ENCODE measurements around the gene LZTS3. TPM values are rescaled to one million over a fixed set of nuclear protein-coding genes. Genes with fewer than 3 reads are reported as not detected.

Gene LZTS3
- total and polyA plus RNA-seq, 10 of the 15 experiments (the other 5 are each of a cell fraction or from before 2014, with no cell fraction given), result 0.03 to 0.90 (median 0.22) TPM

DNA sequence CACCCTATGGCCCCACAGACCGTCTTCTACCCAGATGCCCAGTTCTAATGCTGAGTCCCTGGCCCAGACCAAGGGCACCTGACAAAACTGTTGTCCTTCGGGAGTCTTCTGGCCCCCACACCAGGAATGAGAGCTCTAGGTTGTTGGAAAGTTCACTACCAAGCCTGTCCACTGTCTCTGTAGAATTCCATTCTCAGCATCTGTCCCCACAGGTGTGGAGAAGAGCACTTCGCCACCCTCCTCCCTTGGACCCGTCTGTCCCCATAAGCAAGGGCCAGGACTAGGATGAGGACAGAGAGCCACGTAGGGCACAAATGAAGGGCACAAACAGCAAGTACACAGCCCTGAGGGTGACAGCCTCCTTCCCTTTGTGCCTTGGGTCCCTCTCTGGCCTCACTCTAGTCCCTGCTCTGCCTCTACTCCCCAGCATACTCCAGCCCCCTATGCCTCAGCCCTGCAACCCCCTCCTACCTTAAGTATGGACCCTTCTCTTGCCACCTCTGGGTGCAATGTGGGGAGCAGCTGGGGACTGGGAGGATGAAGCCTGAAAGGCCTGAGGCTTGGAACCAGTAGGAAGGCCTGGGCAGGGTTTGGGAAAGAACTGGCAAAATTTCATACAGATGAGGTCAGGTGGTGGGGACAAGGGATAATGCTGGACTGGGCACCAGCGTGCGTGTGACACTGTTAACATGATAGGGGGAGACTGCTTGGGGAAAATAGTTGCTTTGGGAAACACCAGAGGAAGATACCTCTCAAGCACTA lies 4.3 kb downstream of the LZTS3 start (continued):
- no peak for TF ChIP-seq TCF12 (IDR thresholded peaks at IDR 0.05; ENCODE audit: low read depth, low read length)
- TF ChIP-seq, protein P1, sequence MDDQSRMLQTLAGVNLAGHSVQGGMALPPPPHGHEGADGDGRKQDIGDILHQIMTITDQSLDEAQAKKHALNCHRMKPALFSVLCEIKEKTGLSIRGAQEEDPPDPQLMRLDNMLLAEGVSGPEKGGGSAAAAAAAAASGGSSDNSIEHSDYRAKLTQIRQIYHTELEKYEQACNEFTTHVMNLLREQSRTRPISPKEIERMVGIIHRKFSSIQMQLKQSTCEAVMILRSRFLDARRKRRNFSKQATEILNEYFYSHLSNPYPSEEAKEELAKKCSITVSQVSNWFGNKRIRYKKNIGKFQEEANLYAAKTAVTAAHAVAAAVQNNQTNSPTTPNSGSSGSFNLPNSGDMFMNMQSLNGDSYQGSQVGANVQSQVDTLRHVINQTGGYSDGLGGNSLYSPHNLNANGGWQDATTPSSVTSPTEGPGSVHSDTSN (IDR thresholded peaks at IDR 0.05; ENCODE audit: insufficient replicate concordance, low read depth, low read length), result no peak
- TF ChIP-seq ZNF207 (IDR thresholded peaks at IDR 0.05; ENCODE audit: borderline replicate concordance), result no peak
- TF ChIP-seq EZH2 (IDR thresholded peaks at IDR 0.05; ENCODE audit: borderline replicate concordance, control insufficient read depth, low read depth, low read length), result no peak
- TF ChIP-seq MEF2A (IDR thresholded peaks at IDR 0.05; ENCODE audit: insufficient read depth, low read depth, low read length), result no peak
- TF ChIP-seq, protein P2, sequence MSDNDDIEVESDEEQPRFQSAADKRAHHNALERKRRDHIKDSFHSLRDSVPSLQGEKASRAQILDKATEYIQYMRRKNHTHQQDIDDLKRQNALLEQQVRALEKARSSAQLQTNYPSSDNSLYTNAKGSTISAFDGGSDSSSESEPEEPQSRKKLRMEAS (IDR thresholded peaks at IDR 0.05; ENCODE audit: low read depth, low read length), result no peak

DNA sequence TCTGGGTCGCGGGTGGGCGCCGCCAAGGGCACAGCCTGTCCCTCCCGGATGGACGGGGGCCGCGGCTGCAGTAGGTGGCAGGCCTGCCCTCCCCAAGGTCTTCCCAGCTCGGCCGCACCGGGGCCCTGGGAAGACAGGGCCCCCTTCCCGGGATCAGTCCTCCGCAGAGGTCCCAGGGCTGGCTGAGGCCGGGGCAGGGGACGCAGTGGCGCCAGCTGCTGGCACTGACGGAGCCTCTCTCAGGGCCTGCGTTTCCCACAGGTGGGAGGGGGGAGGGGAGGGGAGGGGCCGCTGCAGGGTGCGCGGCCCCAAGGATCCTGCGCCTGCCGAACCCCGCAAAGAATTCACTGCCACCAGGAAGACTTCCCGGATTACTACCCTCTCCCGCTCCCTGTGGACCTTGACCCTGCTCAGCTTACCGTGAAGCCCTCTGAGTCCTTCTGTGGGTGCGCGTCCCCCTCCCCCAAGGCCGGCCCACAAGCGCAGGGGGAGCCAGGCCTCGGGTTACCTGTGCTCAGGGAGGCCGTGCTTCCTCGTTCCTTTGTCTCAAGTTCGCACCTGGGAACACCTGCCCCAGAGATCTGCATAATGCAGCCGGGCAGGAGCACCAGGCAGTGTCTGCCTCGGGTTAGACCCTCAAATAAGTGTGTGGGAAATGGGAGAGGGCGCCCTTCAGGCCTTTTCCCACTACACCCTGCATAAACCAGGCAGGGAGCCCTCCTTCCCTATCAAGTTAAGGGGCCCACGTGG lies 5.1 kb downstream of the LZTS3 start:
- H3K79me2 ChIP-seq (ENCODE audit: control insufficient read depth, insufficient read depth, low read length), result no peaks in the 10 kb centered on the region
- ChIA-PET SMC1A (ENCODE audit: uncharacterized antibody, unreplicated experiment) (no interaction called here), CTCF (no interaction called here), RAD21 (ENCODE audit: unreplicated experiment) (no interaction called here), POLR2A (no interaction called here)
- H3K4me2 ChIP-seq (ENCODE audit: control insufficient read depth, insufficient read depth), result no peak overlapping the region
- H3K4me1 ChIP-seq (ENCODE audit: control insufficient read depth, insufficient read depth, low read length), result no peaks in the 10 kb centered on the region
- no peak overlapping the region for H3K9ac ChIP-seq (ENCODE audit: control insufficient read depth, insufficient read depth, low read length)
- intact Hi-C loops (cut with micrococcal nuclease; ENCODE audit: unreplicated experiment) (no loop called here), in situ Hi-C loops (cut with MboI) (no loop called here)
- no peaks in the 10 kb centered on the region for H3K9me3 ChIP-seq (replicated peaks; ENCODE audit: control insufficient read depth, insufficient read depth, low read length)
- FAIRE-seq, result no peak
- BruUV-seq (replicated peaks), result no TSS peak
- no peak overlapping the region for H3K4me3 ChIP-seq
- no peaks in the 10 kb centered on the region for H3K36me3 ChIP-seq (ENCODE audit: control insufficient read depth in 2 of 2, insufficient read depth in 2 of 2, low read length in 1 of 2)
- peaks cover 1 to 6% of the 10 kb centered on the region in 2 experiments; a peak in 3 of 4 replicates for H3K27me3 ChIP-seq (replicated peaks in 1 of 2; ENCODE audit: control insufficient read depth in 2 of 2, insufficient read depth in 2 of 2, low read length in 1 of 2)
- DNase-seq (ENCODE audit: low read depth, low spot score), result no peak
- WGBS (ENCODE audit: insufficient coverage, insufficient replicate concordance, low lambda C conversion rate, missing lambda C conversion rate), result 36% methylated on average over 33 of the region's 39 CpGs
- H4K20me1 ChIP-seq (ENCODE audit: control insufficient read depth, insufficient read depth), result no peaks in the 10 kb centered on the region
- H3K27ac ChIP-seq (ENCODE audit: control insufficient read depth, insufficient read depth), result no peak overlapping the region
- no peak overlapping the region for H2AFZ ChIP-seq (ENCODE audit: control insufficient read depth, low read depth, low read length)
- ATAC-seq, result peak; percentile 36
- TF ChIP-seq EED (IDR thresholded peaks at IDR 0.05; ENCODE audit: low read depth) (no peak), RCOR1 (conservative IDR thresholded peaks at IDR 0.05; ENCODE audit: low read depth, low read length) (no peak), HDAC6 (IDR thresholded peaks at IDR 0.05; ENCODE audit: unreplicated experiment) (no peak), HCFC1 (IDR thresholded peaks at IDR 0.05; ENCODE audit: low read length) (no peak), TARDBP (IDR thresholded peaks at IDR 0.05; ENCODE audit: borderline replicate concordance) (no peak), EZH2 (IDR thresholded peaks at IDR 0.05; ENCODE audit: borderline replicate concordance, control insufficient read depth, low read depth, low read length) (no peak), TCF3 (IDR thresholded peaks at IDR 0.05; ENCODE audit: borderline replicate concordance, insufficient read depth, low read depth, low read length) (no peak), NR2F1 (conservative IDR thresholded peaks at IDR 0.05) (no peak)
- TF ChIP-seq, protein P3, sequence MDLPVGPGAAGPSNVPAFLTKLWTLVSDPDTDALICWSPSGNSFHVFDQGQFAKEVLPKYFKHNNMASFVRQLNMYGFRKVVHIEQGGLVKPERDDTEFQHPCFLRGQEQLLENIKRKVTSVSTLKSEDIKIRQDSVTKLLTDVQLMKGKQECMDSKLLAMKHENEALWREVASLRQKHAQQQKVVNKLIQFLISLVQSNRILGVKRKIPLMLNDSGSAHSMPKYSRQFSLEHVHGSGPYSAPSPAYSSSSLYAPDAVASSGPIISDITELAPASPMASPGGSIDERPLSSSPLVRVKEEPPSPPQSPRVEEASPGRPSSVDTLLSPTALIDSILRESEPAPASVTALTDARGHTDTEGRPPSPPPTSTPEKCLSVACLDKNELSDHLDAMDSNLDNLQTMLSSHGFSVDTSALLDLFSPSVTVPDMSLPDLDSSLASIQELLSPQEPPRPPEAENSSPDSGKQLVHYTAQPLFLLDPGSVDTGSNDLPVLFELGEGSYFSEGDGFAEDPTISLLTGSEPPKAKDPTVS (IDR thresholded peaks at IDR 0.05; ENCODE audit: low read depth, low read length), result no peak
- TF ChIP-seq, protein P4, sequence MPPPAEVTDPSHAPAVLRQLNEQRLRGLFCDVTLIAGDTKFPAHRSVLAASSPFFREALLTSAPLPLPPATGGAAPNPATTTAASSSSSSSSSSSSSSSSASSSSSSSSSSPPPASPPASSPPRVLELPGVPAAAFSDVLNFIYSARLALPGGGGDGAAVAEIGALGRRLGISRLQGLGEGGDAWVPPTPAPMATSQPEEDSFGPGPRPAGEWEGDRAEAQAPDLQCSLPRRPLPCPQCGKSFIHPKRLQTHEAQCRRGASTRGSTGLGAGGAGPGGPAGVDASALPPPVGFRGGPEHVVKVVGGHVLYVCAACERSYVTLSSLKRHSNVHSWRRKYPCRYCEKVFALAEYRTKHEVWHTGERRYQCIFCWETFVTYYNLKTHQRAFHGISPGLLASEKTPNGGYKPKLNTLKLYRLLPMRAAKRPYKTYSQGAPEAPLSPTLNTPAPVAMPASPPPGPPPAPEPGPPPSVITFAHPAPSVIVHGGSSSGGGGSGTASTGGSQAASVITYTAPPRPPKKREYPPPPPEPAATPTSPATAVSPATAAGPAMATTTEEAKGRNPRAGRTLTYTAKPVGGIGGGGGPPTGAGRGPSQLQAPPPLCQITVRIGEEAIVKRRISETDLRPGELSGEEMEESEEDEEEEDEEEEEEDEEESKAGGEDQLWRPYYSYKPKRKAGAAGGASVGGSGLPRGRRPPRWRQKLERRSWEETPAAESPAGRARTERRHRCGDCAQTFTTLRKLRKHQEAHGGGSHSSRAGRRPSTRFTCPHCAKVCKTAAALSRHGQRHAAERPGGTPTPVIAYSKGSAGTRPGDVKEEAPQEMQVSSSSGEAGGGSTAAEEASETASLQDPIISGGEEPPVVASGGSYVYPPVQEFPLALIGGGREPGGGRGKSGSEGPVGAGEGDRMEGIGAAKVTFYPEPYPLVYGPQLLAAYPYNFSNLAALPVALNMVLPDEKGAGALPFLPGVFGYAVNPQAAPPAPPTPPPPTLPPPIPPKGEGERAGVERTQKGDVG (CRISPR knock-in tag; IDR thresholded peaks at IDR 0.05), result no peak
